ENCODE measurements around the gene AKAP13.

DNA sequence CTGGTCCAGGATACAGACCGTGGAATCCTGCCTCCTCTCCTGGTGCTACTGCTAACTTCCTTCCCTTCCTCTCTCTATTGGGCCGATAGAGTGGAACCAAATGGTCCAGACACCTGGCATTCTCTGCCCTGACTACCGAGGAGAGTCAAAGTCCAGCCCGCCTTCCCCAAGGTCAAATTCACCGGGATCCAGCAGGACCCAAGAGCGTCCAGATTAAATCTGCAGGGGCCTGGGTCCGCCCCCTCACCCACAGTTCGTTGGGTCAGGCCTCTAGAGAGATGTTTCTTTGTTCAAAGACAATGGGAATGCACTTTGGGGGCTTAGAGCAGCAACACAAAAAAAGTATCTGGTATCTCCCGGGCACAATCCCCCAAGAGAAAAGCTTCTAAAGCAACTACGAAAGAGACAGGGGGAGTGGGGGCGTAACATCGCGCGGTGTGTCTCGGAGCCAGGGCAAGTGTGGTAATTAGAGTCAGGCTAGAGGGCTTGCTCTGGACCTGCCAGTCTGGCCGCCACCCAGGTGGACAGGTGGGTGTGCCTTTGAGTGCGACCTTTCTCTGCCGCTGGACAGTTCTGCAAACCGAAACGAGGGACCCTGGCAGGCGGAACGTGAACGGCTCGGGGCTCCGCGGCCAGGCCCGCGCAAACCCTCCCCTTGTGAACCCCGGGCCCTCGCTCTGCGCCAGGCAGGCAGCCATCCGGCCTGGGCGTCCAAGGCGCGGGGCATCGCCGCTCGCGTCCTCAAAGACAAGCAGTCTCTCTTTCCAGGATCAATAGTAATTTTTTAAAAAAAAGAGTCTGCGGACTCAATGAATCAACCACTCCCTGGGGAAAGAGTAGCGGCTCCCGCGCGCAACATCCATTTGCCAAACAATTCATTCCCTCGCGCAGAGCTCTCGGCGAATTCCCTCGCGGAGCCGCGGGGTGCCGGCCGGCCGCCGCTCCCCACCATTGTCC is 413.5 kb downstream of the AKAP13 start:
- TF ChIP-seq POLR2A (IDR thresholded peaks at IDR 0.05) = no peak
- TF ChIP-seq, protein P1, sequence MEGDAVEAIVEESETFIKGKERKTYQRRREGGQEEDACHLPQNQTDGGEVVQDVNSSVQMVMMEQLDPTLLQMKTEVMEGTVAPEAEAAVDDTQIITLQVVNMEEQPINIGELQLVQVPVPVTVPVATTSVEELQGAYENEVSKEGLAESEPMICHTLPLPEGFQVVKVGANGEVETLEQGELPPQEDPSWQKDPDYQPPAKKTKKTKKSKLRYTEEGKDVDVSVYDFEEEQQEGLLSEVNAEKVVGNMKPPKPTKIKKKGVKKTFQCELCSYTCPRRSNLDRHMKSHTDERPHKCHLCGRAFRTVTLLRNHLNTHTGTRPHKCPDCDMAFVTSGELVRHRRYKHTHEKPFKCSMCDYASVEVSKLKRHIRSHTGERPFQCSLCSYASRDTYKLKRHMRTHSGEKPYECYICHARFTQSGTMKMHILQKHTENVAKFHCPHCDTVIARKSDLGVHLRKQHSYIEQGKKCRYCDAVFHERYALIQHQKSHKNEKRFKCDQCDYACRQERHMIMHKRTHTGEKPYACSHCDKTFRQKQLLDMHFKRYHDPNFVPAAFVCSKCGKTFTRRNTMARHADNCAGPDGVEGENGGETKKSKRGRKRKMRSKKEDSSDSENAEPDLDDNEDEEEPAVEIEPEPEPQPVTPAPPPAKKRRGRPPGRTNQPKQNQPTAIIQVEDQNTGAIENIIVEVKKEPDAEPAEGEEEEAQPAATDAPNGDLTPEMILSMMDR (IDR thresholded peaks at IDR 0.05) = no peak

All from uterus (tissue), 2 donors.